Neural progenitor cell (in vitro differentiated cells): Measurements from ENCODE around the gene ARID3A.
A peak's percentile ranks its signal among the peaks of the same experiment; 100 is the strongest.

Source experiments
- EZH2 ChIP-seq: fragments of 200-600 bp; sonication (generic); IDR thresholded peaks from 2 replicates; pipeline ENCODE4 v1.6.1; 2017; ENCODE audit warnings: antibody characterized with exemption, mild to moderate bottlenecking, moderate library complexity
- EZH2phosphoT487 ChIP-seq: fragments of 200-600 bp; sonication (generic); IDR thresholded peaks from 2 replicates; pipeline ENCODE4 v1.6.1; 2017; ENCODE audit warnings: antibody characterized with exemption
- TF ChIP-seq, protein P1 (sequence below): fragments of 200-600 bp; sonication (generic); IDR thresholded peaks from 2 replicates; pipeline ENCODE4 v1.5.1; 2017; ENCODE audit warnings: antibody characterized with exemption, mild to moderate bottlenecking

DNA sequence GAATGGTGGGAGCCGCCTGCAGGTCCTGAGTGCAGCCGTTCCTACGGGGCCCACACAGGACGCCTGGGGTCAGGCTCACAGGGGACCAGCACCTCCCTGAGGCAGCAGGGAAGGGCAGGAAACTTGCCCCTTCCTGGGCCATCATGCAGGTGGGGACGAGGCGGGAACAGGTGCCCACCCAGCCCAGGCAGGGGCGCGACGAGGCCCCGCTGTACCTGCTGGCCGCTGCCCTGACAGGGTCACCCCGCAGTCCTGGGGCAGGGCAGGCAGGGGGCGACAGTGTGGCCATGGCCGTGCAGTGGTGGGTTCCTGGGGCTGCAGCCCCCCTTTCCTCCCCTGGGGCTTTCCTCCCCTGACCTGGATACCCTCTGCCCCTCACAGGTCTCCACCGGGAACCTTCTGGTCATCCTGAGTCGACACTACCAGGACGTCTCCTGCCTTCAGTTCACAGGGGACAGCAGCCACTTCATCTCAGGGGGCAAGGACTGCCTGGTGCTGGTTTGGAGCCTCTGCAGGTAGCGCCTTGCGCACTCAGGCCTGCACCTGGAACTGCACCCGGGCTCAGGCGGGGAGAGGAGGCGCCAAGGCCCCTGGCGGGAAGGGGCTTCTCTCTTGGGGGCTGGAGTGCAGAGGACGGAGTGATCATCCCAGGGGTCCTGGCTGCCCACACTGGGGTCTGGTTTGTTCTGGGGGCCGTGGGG, 63.7 kb downstream of the ARID3A start:
- TF ChIP-seq, protein P1, sequence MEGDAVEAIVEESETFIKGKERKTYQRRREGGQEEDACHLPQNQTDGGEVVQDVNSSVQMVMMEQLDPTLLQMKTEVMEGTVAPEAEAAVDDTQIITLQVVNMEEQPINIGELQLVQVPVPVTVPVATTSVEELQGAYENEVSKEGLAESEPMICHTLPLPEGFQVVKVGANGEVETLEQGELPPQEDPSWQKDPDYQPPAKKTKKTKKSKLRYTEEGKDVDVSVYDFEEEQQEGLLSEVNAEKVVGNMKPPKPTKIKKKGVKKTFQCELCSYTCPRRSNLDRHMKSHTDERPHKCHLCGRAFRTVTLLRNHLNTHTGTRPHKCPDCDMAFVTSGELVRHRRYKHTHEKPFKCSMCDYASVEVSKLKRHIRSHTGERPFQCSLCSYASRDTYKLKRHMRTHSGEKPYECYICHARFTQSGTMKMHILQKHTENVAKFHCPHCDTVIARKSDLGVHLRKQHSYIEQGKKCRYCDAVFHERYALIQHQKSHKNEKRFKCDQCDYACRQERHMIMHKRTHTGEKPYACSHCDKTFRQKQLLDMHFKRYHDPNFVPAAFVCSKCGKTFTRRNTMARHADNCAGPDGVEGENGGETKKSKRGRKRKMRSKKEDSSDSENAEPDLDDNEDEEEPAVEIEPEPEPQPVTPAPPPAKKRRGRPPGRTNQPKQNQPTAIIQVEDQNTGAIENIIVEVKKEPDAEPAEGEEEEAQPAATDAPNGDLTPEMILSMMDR: peak; percentile 39
- no peak for TF ChIP-seq EZH2
- no peak for TF ChIP-seq EZH2phosphoT487
